A673 (cell line): ENCODE data around the gene MAP6.

Source experiments
- CTCF ChIP-seq: fragments of 300-800, 200-600 bp; sonication (generic); conservative IDR thresholded peaks from 2 replicates; pipeline ENCODE4 v1.5.1; 2017; ENCODE audit warnings: low read depth, mild to moderate bottlenecking, antibody characterized with exemption, low read length, moderate library complexity, mixed read lengths
- EZH2 ChIP-seq: fragments of 200-600 bp; sonication (generic); IDR thresholded peaks from 2 replicates; pipeline ENCODE4 v1.6.1; 2017; ENCODE audit warnings: borderline replicate concordance, low read depth, mild to moderate bottlenecking, mixed read lengths, antibody characterized with exemption, low read length; ENCODE audit not compliant: poor library complexity, severe bottlenecking

GRCh38 chr11:75625021-75625420, 43.8 kb downstream of the MAP6 start:
- TF ChIP-seq CTCF (no peak), EZH2 (no peak)
